ENCODE measurements around the gene POLE2.

Gene POLE2

GRCh38 chr14:49598189-49598484 lies 89.9 kb downstream of the POLE2 start:
- in situ Hi-C loops (cut with MboI; ENCODE audit: low sequenced_read_pairs, unreplicated experiment): no loop called here
- DNase-seq (ENCODE audit: low spot score): no peak
- TF ChIP-seq CTCF (IDR thresholded peaks at IDR 0.05; ENCODE audit: borderline replicate concordance, control extremely low read depth, extremely low read depth, insufficient read depth, missing control alignments): no peak

- in situ Hi-C loops (cut with MboI; ENCODE audit: low sequenced_read_pairs, unreplicated experiment): no loop called here
- DNase-seq (ENCODE audit: low spot score): peak; percentile 49
- TF ChIP-seq CTCF (IDR thresholded peaks at IDR 0.05; ENCODE audit: borderline replicate concordance, control extremely low read depth, extremely low read depth, insufficient read depth, missing control alignments): no peak
Measured at GRCh38 chr14:49594347-49595091, 93.5 kb downstream of the POLE2 start.

Measured in GM13976 (cell line).